WTC11 (cell line): ENCODE data around the gene RAPGEF1. TPM values are rescaled to one million over a fixed set of nuclear protein-coding genes. Genes with fewer than 3 reads are reported as not detected.

Experiments used
- ATAC-seq: fragments of 200-7000 bp; cut with Tn5 transposase; 2 replicates; pipeline ENCODE4 v1.10.0; 2021; ENCODE audit warnings: mild to moderate bottlenecking, moderate library complexity
- CTCF ChIA-PET: fragments of 300-600 bp; sonication (Branson Sonifier 250); formaldehyde crosslinking; loops from one replicate; lab custom pipeline; 2021; ENCODE audit warnings: antibody characterized with exemption; lab: Charles Lee
- POLR2A ChIA-PET: fragments of 350-600 bp; sonication (Branson Sonifier 250); formaldehyde crosslinking; loops from one replicate; lab custom pipeline; 2021; ENCODE audit warnings: antibody characterized with exemption; lab: Charles Lee
- DNase-seq: peaks from one replicate; pipeline ENCODE4 v3.0.0; 2021; ENCODE audit warnings: low spot score
- H3K27ac Mint-ChIP-seq: 2 replicates; pipeline ENCODE4 v1.8.0; 2021; ENCODE audit warnings: mixed read lengths
- H3K27me3 Mint-ChIP-seq: 2 replicates; pipeline ENCODE4 v1.8.0; 2021; ENCODE audit warnings: low read depth, mild to moderate bottlenecking, moderate library complexity, mixed read lengths
- H3K36me3 Mint-ChIP-seq: 2 replicates; pipeline ENCODE4 v1.8.0; 2021; ENCODE audit warnings: mixed read lengths
- H3K4me1 Mint-ChIP-seq: 2 replicates; pipeline ENCODE4 v1.8.0; 2022; ENCODE audit warnings: mixed read lengths
- H3K4me3 Mint-ChIP-seq: 2 replicates; pipeline ENCODE4 v1.8.0; 2021; ENCODE audit warnings: mild to moderate bottlenecking, moderate library complexity, mixed read lengths
- H3K9me3 Mint-ChIP-seq: 2 replicates; pipeline ENCODE4 v1.8.0; 2021; ENCODE audit warnings: mixed read lengths
- ETV6 ChIP-seq: sonication (generic); formaldehyde crosslinking; IDR thresholded peaks from 2 replicates; pipeline ENCODE4 v1.8.1; 2022; ENCODE audit warnings: mild to moderate bottlenecking, missing genetic modification reagents
- FOXJ3 ChIP-seq: sonication (generic); formaldehyde crosslinking; IDR thresholded peaks from 2 replicates; pipeline ENCODE4 v1.9.0; 2021; ENCODE audit warnings: missing genetic modification reagents, mild to moderate bottlenecking, borderline replicate concordance
- FOXK1 ChIP-seq: sonication (generic); formaldehyde crosslinking; IDR thresholded peaks from 2 replicates; pipeline ENCODE4 v1.8.0; 2022; ENCODE audit warnings: mild to moderate bottlenecking, moderate library complexity, missing genetic modification reagents
- FOXP1 ChIP-seq: sonication (generic); formaldehyde crosslinking; IDR thresholded peaks from 2 replicates; pipeline ENCODE4 v1.8.0; 2022; ENCODE audit warnings: missing genetic modification reagents, mild to moderate bottlenecking, moderate library complexity, borderline replicate concordance
- GTF2I ChIP-seq: fragments of 250-450 bp; sonication (Bioruptor Pico); conservative IDR thresholded peaks from 2 replicates; pipeline ENCODE4 v1.4.0; 2021; ENCODE audit warnings: mild to moderate bottlenecking
- JUN ChIP-seq: sonication (generic); formaldehyde crosslinking; IDR thresholded peaks from 2 replicates; pipeline ENCODE4 v1.8.0; 2023; ENCODE audit warnings: mild to moderate bottlenecking, missing genetic modification reagents
- NR1H2 ChIP-seq: sonication (generic); formaldehyde crosslinking; IDR thresholded peaks from 2 replicates; pipeline ENCODE4 v1.9.0; 2021; ENCODE audit warnings: mild to moderate bottlenecking, moderate library complexity, missing genetic modification reagents
- NR2C2 ChIP-seq: sonication (generic); formaldehyde crosslinking; IDR thresholded peaks from 2 replicates; pipeline ENCODE4 v1.8.0; 2022; ENCODE audit warnings: mild to moderate bottlenecking, missing genetic modification reagents
- NR3C1 ChIP-seq: sonication (generic); formaldehyde crosslinking; conservative IDR thresholded peaks from 2 replicates; pipeline ENCODE4 v1.8.1; 2023; ENCODE audit warnings: low read depth, mild to moderate bottlenecking, missing genetic modification reagents
- PRRX2 ChIP-seq: fragments of 250-450 bp; sonication (Bioruptor Pico); IDR thresholded peaks from 2 replicates; pipeline ENCODE4 v1.8.0; 2021; ENCODE audit warnings: mild to moderate bottlenecking
- RORB ChIP-seq: fragments of 250-450 bp; sonication (Bioruptor Pico); IDR thresholded peaks from 2 replicates; pipeline ENCODE4 v1.9.0; 2021; ENCODE audit warnings: mild to moderate bottlenecking
- SOX15 ChIP-seq: fragments of 250-450 bp; sonication (Bioruptor Pico); IDR thresholded peaks from 2 replicates; pipeline ENCODE4 v1.9.0; 2021; ENCODE audit warnings: mild to moderate bottlenecking
- ZNF138 ChIP-seq: sonication (generic); formaldehyde crosslinking; conservative IDR thresholded peaks from 2 replicates; pipeline ENCODE4 v1.8.1; 2022; ENCODE audit warnings: mild to moderate bottlenecking, moderate library complexity, missing genetic modification reagents
- ZNF219 ChIP-seq: sonication (generic); formaldehyde crosslinking; IDR thresholded peaks from 2 replicates; pipeline ENCODE4 v1.8.0; 2023; ENCODE audit warnings: missing genetic modification reagents, mild to moderate bottlenecking, borderline replicate concordance
- total RNA-seq: library from RNA; stranded (reverse); gene quantifications from 3 replicates; pipeline ENCODE4 v1.2.3, GENCODE V29; 2021
- TF ChIP-seq, protein P1 (sequence below): sonication (generic); formaldehyde crosslinking; IDR thresholded peaks from 2 replicates; pipeline ENCODE4 v1.8.1; 2023; ENCODE audit warnings: mild to moderate bottlenecking, missing genetic modification reagents, borderline replicate concordance
- TF ChIP-seq, protein P2 (sequence below): sonication (generic); formaldehyde crosslinking; IDR thresholded peaks from 2 replicates; pipeline ENCODE4 v1.8.1; 2023; ENCODE audit warnings: mild to moderate bottlenecking, missing genetic modification reagents
- TF ChIP-seq, protein P3 (sequence below): sonication (generic); formaldehyde crosslinking; IDR thresholded peaks from 2 replicates; pipeline ENCODE4 v1.8.1; 2023; ENCODE audit warnings: mild to moderate bottlenecking, missing genetic modification reagents
- TF ChIP-seq, protein P4 (sequence below): sonication (generic); formaldehyde crosslinking; IDR thresholded peaks from 2 replicates; pipeline ENCODE4 v1.8.1; 2023; ENCODE audit warnings: mild to moderate bottlenecking, moderate library complexity, missing genetic modification reagents

RAPGEF1 gene
- total RNA-seq, 1 experiment from 2014 or later, result 66.2 TPM

DNA sequence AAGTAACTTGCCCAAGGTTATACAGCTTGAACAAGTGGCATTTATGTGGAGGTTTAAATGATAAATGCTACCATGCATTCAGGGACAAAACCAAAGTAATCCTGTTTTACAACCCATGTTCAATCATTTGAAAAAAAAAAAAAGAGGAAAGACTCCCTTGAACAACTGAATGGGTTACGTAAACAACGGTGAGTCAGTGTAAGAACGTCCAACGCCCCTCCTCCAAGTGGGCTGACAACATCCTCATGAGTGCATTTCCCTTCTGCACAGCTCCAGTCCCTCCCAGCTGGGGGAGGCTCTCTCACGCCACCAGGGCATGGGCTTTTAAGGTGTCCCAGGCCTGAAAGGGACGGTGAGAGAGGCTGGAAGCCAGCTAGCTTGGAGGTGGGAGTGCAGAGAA is 104.6 kb downstream of the RAPGEF1 start (continued):
- TF ChIP-seq, protein P1, sequence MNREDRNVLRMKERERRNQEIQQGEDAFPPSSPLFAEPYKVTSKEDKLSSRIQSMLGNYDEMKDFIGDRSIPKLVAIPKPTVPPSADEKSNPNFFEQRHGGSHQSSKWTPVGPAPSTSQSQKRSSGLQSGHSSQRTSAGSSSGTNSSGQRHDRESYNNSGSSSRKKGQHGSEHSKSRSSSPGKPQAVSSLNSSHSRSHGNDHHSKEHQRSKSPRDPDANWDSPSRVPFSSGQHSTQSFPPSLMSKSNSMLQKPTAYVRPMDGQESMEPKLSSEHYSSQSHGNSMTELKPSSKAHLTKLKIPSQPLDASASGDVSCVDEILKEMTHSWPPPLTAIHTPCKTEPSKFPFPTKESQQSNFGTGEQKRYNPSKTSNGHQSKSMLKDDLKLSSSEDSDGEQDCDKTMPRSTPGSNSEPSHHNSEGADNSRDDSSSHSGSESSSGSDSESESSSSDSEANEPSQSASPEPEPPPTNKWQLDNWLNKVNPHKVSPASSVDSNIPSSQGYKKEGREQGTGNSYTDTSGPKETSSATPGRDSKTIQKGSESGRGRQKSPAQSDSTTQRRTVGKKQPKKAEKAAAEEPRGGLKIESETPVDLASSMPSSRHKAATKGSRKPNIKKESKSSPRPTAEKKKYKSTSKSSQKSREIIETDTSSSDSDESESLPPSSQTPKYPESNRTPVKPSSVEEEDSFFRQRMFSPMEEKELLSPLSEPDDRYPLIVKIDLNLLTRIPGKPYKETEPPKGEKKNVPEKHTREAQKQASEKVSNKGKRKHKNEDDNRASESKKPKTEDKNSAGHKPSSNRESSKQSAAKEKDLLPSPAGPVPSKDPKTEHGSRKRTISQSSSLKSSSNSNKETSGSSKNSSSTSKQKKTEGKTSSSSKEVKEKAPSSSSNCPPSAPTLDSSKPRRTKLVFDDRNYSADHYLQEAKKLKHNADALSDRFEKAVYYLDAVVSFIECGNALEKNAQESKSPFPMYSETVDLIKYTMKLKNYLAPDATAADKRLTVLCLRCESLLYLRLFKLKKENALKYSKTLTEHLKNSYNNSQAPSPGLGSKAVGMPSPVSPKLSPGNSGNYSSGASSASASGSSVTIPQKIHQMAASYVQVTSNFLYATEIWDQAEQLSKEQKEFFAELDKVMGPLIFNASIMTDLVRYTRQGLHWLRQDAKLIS, result no peak

DNA sequence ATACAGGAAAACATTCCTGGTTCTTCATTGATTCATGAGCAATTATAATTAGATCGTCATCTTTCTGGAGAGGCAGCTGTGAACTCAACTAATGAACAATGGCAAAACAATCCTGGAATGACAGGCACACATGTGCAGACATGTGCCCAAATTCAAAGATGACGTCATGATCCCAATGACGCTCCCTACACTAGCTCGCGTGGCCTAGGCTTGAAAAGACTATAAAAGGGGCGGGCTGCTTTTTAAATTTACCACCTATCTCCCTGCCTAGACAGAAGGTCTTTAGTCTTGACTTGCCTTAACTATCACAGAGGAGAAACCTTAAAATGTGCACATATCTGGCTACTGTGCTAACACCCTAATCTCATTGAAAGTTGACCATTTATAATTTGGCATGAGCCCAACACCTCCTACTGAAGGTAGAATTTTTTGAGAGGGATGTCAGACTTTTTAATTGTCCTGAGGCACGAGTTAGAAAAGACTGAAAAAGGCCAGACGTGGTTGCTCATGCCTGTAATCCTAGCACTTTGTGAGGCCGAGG is 106.3 kb downstream of the RAPGEF1 start:
- H3K27ac Mint-ChIP-seq, result no peak overlapping the region
- peaks cover 13% of the 10 kb centered on the region for H3K36me3 Mint-ChIP-seq
- peaks cover 19% of the 10 kb centered on the region for H3K4me1 Mint-ChIP-seq
- POLR2A ChIA-PET, result no interaction called here
- H3K4me3 Mint-ChIP-seq, result no peak overlapping the region
- no peaks in the 10 kb centered on the region for H3K9me3 Mint-ChIP-seq
- CTCF ChIA-PET, result no interaction called here
- no peak for ATAC-seq
- TF ChIP-seq FOXJ3 (CRISPR knock-in tag) (no peak), SOX15 (CRISPR knock-in tag) (no peak), PRRX2 (CRISPR knock-in tag) (no peak), FOXP1 (CRISPR knock-in tag) (no peak), JUN (CRISPR knock-in tag) (no peak), ZNF219 (no peak), RORB (CRISPR knock-in tag) (no peak), NR1H2 (no peak)
- TF ChIP-seq, protein P2, sequence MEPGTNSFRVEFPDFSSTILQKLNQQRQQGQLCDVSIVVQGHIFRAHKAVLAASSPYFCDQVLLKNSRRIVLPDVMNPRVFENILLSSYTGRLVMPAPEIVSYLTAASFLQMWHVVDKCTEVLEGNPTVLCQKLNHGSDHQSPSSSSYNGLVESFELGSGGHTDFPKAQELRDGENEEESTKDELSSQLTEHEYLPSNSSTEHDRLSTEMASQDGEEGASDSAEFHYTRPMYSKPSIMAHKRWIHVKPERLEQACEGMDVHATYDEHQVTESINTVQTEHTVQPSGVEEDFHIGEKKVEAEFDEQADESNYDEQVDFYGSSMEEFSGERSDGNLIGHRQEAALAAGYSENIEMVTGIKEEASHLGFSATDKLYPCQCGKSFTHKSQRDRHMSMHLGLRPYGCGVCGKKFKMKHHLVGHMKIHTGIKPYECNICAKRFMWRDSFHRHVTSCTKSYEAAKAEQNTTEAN (CRISPR knock-in tag), result no peak
- DNase-seq, result no peak
- no peaks in the 10 kb centered on the region for H3K27me3 Mint-ChIP-seq

DNA sequence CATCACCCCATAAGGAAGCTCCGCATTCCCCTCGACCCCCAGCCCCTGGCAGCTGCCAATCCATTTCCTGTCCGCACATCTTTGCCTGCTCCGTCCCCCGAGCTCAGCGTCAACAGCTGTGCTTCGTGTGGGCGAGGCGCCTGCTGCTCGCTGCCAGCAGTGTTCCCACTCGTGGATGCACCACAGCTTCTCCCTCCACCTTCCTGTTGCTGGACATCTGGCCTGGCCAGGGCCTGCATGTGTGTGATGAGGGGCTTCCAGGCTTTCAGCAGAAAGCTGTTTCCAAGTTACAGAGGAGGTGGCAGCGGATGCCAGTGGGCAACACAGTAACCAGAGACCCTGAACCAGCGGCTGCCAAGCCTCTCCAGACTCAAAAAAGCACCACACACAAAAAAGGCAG is 108.6 kb downstream of the RAPGEF1 start:
- Mint-ChIP-seq H3K4me3 (no peak overlapping the region), H3K4me1 (peaks cover 24% of the 10 kb centered on the region), H3K9me3 (no peaks in the 10 kb centered on the region), H3K27ac (no peak overlapping the region), H3K27me3 (no peaks in the 10 kb centered on the region), H3K36me3 (peaks cover 9% of the 10 kb centered on the region)
- TF ChIP-seq NR2C2 (CRISPR knock-in tag) (no peak), NR1H2 (no peak), FOXP1 (CRISPR knock-in tag) (no peak), ZNF138 (no peak), FOXK1 (no peak), NR3C1 (CRISPR knock-in tag) (no peak), ETV6 (CRISPR knock-in tag) (no peak), GTF2I (CRISPR knock-in tag) (no peak)
- TF ChIP-seq, protein P3, sequence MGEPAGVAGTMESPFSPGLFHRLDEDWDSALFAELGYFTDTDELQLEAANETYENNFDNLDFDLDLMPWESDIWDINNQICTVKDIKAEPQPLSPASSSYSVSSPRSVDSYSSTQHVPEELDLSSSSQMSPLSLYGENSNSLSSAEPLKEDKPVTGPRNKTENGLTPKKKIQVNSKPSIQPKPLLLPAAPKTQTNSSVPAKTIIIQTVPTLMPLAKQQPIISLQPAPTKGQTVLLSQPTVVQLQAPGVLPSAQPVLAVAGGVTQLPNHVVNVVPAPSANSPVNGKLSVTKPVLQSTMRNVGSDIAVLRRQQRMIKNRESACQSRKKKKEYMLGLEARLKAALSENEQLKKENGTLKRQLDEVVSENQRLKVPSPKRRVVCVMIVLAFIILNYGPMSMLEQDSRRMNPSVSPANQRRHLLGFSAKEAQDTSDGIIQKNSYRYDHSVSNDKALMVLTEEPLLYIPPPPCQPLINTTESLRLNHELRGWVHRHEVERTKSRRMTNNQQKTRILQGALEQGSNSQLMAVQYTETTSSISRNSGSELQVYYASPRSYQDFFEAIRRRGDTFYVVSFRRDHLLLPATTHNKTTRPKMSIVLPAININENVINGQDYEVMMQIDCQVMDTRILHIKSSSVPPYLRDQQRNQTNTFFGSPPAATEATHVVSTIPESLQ (CRISPR knock-in tag), result no peak
- TF ChIP-seq, protein P4, sequence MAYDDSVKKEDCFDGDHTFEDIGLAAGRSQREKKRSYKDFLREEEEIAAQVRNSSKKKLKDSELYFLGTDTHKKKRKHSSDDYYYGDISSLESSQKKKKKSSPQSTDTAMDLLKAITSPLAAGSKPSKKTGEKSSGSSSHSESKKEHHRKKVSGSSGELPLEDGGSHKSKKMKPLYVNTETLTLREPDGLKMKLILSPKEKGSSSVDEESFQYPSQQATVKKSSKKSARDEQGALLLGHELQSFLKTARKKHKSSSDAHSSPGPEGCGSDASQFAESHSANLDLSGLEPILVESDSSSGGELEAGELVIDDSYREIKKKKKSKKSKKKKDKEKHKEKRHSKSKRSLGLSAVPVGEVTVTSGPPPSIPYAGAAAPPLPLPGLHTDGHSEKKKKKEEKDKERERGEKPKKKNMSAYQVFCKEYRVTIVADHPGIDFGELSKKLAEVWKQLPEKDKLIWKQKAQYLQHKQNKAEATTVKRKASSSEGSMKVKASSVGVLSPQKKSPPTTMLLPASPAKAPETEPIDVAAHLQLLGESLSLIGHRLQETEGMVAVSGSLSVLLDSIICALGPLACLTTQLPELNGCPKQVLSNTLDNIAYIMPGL (CRISPR knock-in tag), result no peak
- ATAC-seq, result no peak
- ChIA-PET CTCF (interaction anchor here (0.9 kb wide), 1 partner anchor 11 kb away, joined by 4 read pairs; no protein-coding TSS in a partner anchor), POLR2A (no interaction called here)
- no peak for DNase-seq
